ES-I3 (cell line): ENCODE results near the gene TRABD.
"Not testable (repeated sequence)": the region's sequence is repeated elsewhere in the genome, so short reads cannot be mapped to it uniquely, and the experiment has no call there.

Experiments
- H3K36me3 ChIP-seq: 2 replicates; pipeline ENCODE4 v1.6.1; 2013; ENCODE audit warnings: mild to moderate bottlenecking, low read length, control low read depth, moderate library complexity; ENCODE audit not compliant: insufficient read depth
- H3K4me1 ChIP-seq: 2 replicates; pipeline ENCODE4 v1.6.1; 2013; ENCODE audit warnings: mild to moderate bottlenecking, control low read depth, low read length; ENCODE audit not compliant: insufficient read depth
- H3K9ac ChIP-seq: 2 replicates; pipeline ENCODE4 v1.6.1; 2013; ENCODE audit warnings: low read depth, mild to moderate bottlenecking, low read length, moderate library complexity
- H3K9me3 ChIP-seq: 2 replicates; pipeline ENCODE4 v1.6.1; 2013; ENCODE audit warnings: mild to moderate bottlenecking, low read length, moderate library complexity; ENCODE audit not compliant: control insufficient read depth, insufficient read depth

Gene TRABD

GRCh38 chr22:50185375-50186087 lies at the start of gene TRABD:
TSS of gene TRABD (plus strand) at chr22:50185913. CDS start at chr22:50193061, 7,148 bp downstream.
- Histone ChIP-seq H3K4me1 (peaks cover 13% of the 10 kb centered on the region; the same call in 1 of the 2 replicates), H3K36me3 (no peaks in the 10 kb centered on the region; the same call in 1 of the 2 replicates), H3K9ac (peak within 1 kb of the TSS; percentile 77), H3K9me3 (no peaks in the 10 kb centered on the region)

DNA sequence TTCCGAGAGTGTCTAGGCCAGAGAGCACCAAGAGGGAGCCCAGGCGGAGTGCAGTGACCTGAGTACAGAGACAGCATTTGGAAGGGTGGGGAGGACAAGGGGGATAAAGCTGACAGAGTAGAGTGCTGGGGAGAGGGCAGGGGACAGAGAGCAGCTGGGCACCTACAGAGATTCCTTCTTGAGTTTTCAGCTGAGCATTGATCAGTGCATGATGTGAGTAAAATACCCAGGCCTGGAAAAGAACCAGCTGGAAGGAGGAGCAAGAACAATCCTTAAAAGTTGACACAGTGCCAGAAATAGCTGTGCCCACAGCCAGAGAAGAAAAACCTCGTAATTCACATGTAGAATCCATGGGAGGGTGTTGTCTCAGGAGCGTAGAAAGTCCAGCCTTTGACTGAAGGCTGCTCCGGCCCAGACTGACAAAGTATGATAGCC lies 49.1 kb upstream of the TRABD start:
- no peaks in the 10 kb centered on the region; the same call in 1 of the 2 replicates for H3K9me3 ChIP-seq
- no peaks in the 10 kb centered on the region for H3K36me3 ChIP-seq
- no peaks in the 10 kb centered on the region for H3K4me1 ChIP-seq
- H3K9ac ChIP-seq: no peak overlapping the region

DNA sequence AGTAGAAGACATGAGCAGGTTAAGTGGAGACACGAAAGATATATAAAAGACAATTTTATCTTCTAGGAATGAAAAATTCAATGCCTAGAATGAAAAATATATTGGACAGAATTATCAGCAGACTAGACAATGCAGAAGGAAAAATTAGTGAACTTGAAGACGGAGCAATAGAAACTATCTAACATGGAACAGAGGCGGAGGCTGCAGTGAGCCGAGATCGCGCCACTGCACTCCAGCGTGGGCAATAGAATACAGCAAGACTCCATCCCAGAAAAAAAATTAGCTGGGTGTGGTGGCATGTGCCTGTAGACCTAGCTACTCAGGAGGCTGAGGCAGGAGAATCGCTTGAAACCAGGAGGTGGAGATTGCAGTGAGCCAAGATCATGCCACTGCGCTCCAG lies 48.4 kb upstream of the TRABD start:
- not testable (repeated sequence) for H3K4me1 ChIP-seq, H3K9me3 ChIP-seq, H3K36me3 ChIP-seq, H3K9ac ChIP-seq

DNA sequence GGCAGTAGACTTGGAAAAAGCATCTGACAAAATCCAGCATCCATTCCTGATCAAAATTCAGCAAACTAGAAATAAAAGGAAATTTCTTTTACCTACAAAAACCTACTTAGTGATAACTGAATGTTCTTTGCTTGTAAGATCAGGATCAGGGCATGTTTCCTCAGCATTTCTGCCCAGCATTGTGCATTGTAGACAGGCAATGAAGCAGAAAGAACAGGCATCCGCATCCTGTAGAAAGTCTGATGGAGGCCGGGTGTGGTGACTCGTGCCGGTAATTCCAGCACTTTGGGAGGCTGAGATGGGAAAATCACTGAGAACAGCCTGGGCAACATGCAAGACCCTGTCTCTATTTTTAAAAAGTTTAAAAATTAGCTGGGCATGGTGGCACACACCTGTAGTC lies 47.7 kb upstream of the TRABD start:
- Histone ChIP-seq H3K9ac (no peak overlapping the region), H3K4me1 (no peaks in the 10 kb centered on the region), H3K9me3 (no peaks in the 10 kb centered on the region; the same call in 1 of the 2 replicates), H3K36me3 (no peaks in the 10 kb centered on the region)

DNA sequence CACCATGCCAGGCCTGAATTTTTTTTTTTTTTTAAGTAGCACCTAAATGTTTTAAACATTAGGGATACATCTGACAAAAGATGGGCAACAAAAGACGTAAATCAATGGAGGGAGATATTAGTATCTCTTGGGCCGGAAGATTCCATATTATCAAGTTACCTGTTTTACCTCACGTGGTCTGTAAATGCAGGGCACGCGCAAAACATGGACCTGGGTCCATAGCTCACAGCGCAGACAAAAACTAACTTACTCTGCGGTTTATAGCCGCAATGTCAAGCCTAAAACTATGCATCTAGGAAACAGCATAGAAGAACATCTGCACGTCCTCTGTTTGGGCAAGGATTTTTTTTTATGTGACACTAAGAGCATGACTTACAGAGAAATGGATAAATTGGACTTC lies 46.7 kb upstream of the TRABD start:
- Histone ChIP-seq H3K9ac (no peak overlapping the region), H3K9me3 (no peaks in the 10 kb centered on the region; the same call in 1 of the 2 replicates), H3K36me3 (no peaks in the 10 kb centered on the region), H3K4me1 (no peaks in the 10 kb centered on the region)

DNA sequence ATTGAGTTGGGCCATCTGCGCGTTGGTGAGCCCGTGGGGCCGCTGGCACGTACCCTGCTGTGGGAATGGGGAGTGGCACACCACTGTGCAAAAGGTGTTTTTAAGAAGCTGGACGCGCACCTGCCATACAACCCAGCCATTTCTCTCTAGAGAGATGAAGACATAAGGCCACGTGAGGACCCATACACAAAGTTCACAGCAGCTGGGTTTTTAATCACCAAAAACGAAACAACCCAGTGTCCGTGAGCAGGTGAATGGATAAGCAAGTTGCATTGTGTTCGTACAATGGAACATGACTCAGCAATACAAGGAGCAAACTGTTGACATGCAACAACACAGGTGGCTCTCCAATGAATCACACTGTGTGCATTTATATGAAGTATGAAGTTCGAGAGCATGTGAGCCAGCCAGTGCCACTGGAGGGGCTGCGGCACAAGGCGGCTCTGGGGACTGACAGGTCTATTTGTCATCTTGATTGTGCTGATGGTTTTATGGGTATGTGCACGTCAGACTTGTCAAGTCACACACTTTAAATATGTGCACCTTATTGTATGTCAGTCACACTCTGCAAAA lies 45.8 kb upstream of the TRABD start:
- no peak overlapping the region for H3K9ac ChIP-seq
- no peaks in the 10 kb centered on the region for H3K36me3 ChIP-seq
- H3K4me1 ChIP-seq: no peaks in the 10 kb centered on the region
- H3K9me3 ChIP-seq: no peaks in the 10 kb centered on the region

DNA sequence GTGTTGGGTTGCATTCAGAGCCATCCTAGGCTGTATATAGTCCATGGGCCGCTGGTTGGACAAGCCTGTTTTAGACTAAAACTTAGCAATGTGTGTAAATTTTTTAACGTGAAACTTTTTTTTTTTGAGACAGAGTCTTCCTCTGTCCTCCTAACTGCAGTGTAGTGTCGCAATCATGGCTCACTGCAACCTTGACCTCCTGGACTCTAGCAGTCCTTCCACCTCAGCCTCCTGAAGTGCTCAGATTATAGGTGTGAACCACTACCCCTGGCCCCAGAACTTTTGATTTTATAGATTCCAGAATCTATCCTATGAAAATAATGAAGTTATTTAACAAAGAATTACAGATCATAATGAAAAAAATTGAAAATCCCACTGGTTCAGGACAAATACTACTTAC lies 45.1 kb upstream of the TRABD start:
- Histone ChIP-seq H3K9ac (no peak overlapping the region), H3K9me3 (no peaks in the 10 kb centered on the region), H3K36me3 (no peaks in the 10 kb centered on the region), H3K4me1 (no peaks in the 10 kb centered on the region)

- H3K9me3 ChIP-seq: no peaks in the 10 kb centered on the region
- H3K9ac ChIP-seq: no peak overlapping the region
- H3K36me3 ChIP-seq: no peaks in the 10 kb centered on the region
- no peaks in the 10 kb centered on the region for H3K4me1 ChIP-seq
These were observed 44.3 kb upstream of the TRABD start for GRCh38 chr22:50141462-50141861.

- H3K36me3 ChIP-seq: no peaks in the 10 kb centered on the region
- no peak overlapping the region for H3K9ac ChIP-seq
- H3K9me3 ChIP-seq: no peaks in the 10 kb centered on the region
- H3K4me1 ChIP-seq: no peaks in the 10 kb centered on the region
These were observed 43.8 kb upstream of the TRABD start for GRCh38 chr22:50141891-50142363.

- H3K36me3 ChIP-seq: no peaks in the 10 kb centered on the region
- no peaks in the 10 kb centered on the region for H3K9me3 ChIP-seq
- no peak overlapping the region for H3K9ac ChIP-seq
- no peaks in the 10 kb centered on the region for H3K4me1 ChIP-seq
These were observed 42.6 kb upstream of the TRABD start for GRCh38 chr22:50143096-50143495.

GRCh38 chr22:50144005-50144614 lies 41.6 kb upstream of the TRABD start:
- no peaks in the 10 kb centered on the region for H3K9me3 ChIP-seq
- H3K4me1 ChIP-seq: no peaks in the 10 kb centered on the region
- no peak overlapping the region for H3K9ac ChIP-seq
- H3K36me3 ChIP-seq: no peaks in the 10 kb centered on the region

- H3K36me3 ChIP-seq: no peaks in the 10 kb centered on the region
- H3K9ac ChIP-seq: no peak overlapping the region
- no peaks in the 10 kb centered on the region for H3K4me1 ChIP-seq
These were observed 39.8 kb upstream of the TRABD start for GRCh38 chr22:50145721-50146438.

GRCh38 chr22:50146439-50147238 lies 39.1 kb upstream of the TRABD start:
- Histone ChIP-seq H3K36me3 (no peaks in the 10 kb centered on the region), H3K9me3 (no peaks in the 10 kb centered on the region), H3K4me1 (no peaks in the 10 kb centered on the region), H3K9ac (no peak overlapping the region)

More at GRCh38 chr22:50145721-50146438, 39.8 kb upstream of the TRABD start:
- no peaks in the 10 kb centered on the region for H3K9me3 ChIP-seq
